Left lung (tissue), 10 donors: Measurements from ENCODE around the gene SIX4. TPM values are rescaled to one million over a fixed set of nuclear protein-coding genes. Genes with fewer than 3 reads are reported as not detected.

Experiments used
- ATAC-seq: fragments of 200-7000 bp; cut with Tn5 transposase; one replicate; pipeline ENCODE4 v1.9.1; 2020; ENCODE audit warnings: moderate library complexity
- DNase-seq, 4 donors: peaks; one replicate each; pipeline ENCODE4 v3.0.0-alpha.2; 2013 to 2020
- H3K27ac ChIP-seq, 2 donors: fragments of 200-600 bp; sonication (generic) in 1 of 2; one replicate each; pipeline versions ENCODE4 v1.5.0 to v1.8.0; 2020 to 2021
- H3K27me3 ChIP-seq, 2 donors: fragments of 200-600 bp; sonication (generic) in 1 of 2; one replicate each; pipeline versions ENCODE4 v1.5.0 to v1.8.0; 2020 to 2021
- H3K36me3 ChIP-seq, 2 donors: fragments of 200-600 bp; sonication (generic) in 1 of 2; one replicate each; pipeline versions ENCODE4 v1.5.0 to v1.8.0; 2020 to 2021
- H3K4me1 ChIP-seq, 2 donors: fragments of 200-600 bp; one replicate each; pipeline ENCODE4 v1.8.0; 2021
- H3K4me3 ChIP-seq, 2 donors: fragments of 200-600 bp; sonication (generic) in 1 of 2; one replicate each; pipeline versions ENCODE4 v1.5.0 to v1.8.0; 2020 to 2021; ENCODE audit warnings: mild to moderate bottlenecking in 1 of 2
- H3K9me3 ChIP-seq, 2 donors: fragments of 200-600 bp; sonication (generic) in 1 of 2; one replicate each; pipeline versions ENCODE4 v1.5.0 to v1.8.0; 2020 to 2021
- CTCF ChIP-seq, 2 donors: fragments of 200-600 bp; sonication (generic) in 1 of 2; IDR thresholded peaks; one replicate each; pipeline versions ENCODE4 v1.5.0 to v1.8.0; 2021; ENCODE audit warnings: antibody characterized with exemption in 2 of 2
- intact Hi-C, 2 donors: fragments of 100-400 bp; cut with DNase I; formaldehyde crosslinking; loops; one replicate each; pipeline versions ENCODE4 v1.11.2 to v1.14.2; 2022
- polyA plus RNA-seq, 6 donors: library from polyadenylated mRNA; unstranded; fragments of 120-200 nt; gene quantifications; one replicate each; pipeline ENCODE4 v1.2.1, GENCODE V29; 2013; ENCODE audit not compliant: insufficient read length in 6 of 6
- total RNA-seq, 2 donors: library from RNA; stranded (reverse); fragmentation: NEBNext Ultra II Directional; extraction: Animal tissue kit (Norgen Biotek cat#: 25700); gene quantifications; one replicate each; pipeline ENCODE4 v1.2.1, GENCODE V29; 2021
- donor health status: DM: no; HTN: yes; CAD: no.
- donor health status: DM: no; HTN: no; CAD: no.

SIX4 gene
- total and polyA plus RNA-seq, 8 donors = 1.9 to 7.9 (median 5.1) TPM

GRCh38 chr14:60662982-60663381 lies 61.2 kb downstream of the SIX4 start:
- TF ChIP-seq CTCF (IDR thresholded peaks at IDR 0.05) = no peak
- ATAC-seq (no peak), DNase-seq (no peak)
- intact Hi-C loops = no loop called here
- Histone ChIP-seq H3K4me3 (no peak overlapping the region), H3K27me3 (peaks cover 32 to 85% of the 10 kb centered on the region in 2 donors), H3K27ac (no peak overlapping the region), H3K36me3 (no peaks in the 10 kb centered on the region), H3K4me1 (peaks cover 0 to 1% of the 10 kb centered on the region in 2 donors), H3K9me3 (no peaks in the 10 kb centered on the region)

GRCh38 chr14:60661721-60662120 lies 62.4 kb downstream of the SIX4 start:
- ATAC-seq (no peak), DNase-seq (no peak)
- Histone ChIP-seq H3K36me3 (no peaks in the 10 kb centered on the region), H3K4me3 (no peak overlapping the region), H3K4me1 (peaks cover 0 to 14% of the 10 kb centered on the region in 2 donors), H3K27ac (no peak overlapping the region), H3K9me3 (no peaks in the 10 kb centered on the region), H3K27me3 (peaks cover 40 to 92% of the 10 kb centered on the region in 2 donors)
- no peak for TF ChIP-seq CTCF (IDR thresholded peaks at IDR 0.05)
- intact Hi-C loops = no loop called here

Other genes with a start within 250 kb of the SIX4 start
- not detected for gene C14orf39, start 238.3 kb downstream of the SIX4 start, total RNA-seq
- gene C14orf39, start 238.3 kb downstream of the SIX4 start, polyA plus RNA-seq = 1 to 10 TPM; 1.4 to 2.3 (median 2.1) TPM
- gene SIX6, start 215.2 kb downstream of the SIX4 start, total RNA-seq = not detected
- not detected for gene SIX6, start 215.2 kb downstream of the SIX4 start, polyA plus RNA-seq
- 1 to 10 TPM in 1 of 2 donors, not detected in 1; 1.3 TPM for gene SIX1, start 74.9 kb downstream of the SIX4 start, total RNA-seq
- gene SIX1, start 74.9 kb downstream of the SIX4 start, polyA plus RNA-seq = 1 to 10 TPM in 2 of 6 donors, under 1 TPM in 4; 0.46 to 2.4 (median 0.93) TPM
- gene MNAT1, start 10.4 kb upstream of the SIX4 start, total RNA-seq = 10 to 100 TPM; 21.6 to 22.7 TPM
- 10 to 100 TPM; 34.3 to 39.0 (median 35.8) TPM for gene MNAT1, start 10.4 kb upstream of the SIX4 start, polyA plus RNA-seq